Right lobe of liver (tissue), 4 donors: ENCODE results near the gene RDH5.

Source experiments
- POLR2A ChIP-seq: fragments of 450-650 bp; IDR thresholded peaks from one replicate; pipeline ENCODE4 v1.6.1; 2017; ENCODE audit warnings: antibody characterized with exemption, mild to moderate bottlenecking
- TF ChIP-seq, protein P1 (sequence below), 4 donors: fragments of 200-600 bp in 3 of 4; fragments of 450-650 bp in 1 of 4; IDR thresholded peaks; one replicate each; pipeline versions ENCODE4 v1.5.1 to v1.8.0; 2016 to 2022; ENCODE audit warnings: antibody characterized with exemption in 4 of 4, mild to moderate bottlenecking in 2 of 4
- donor health status: DM: no; HTN: no; CAD: no.
- donor health status: DM: no; HTN: no; CAD: no.
- donor health status: DM: no; HTN: yes; CAD: no.

- TF ChIP-seq, protein P1, sequence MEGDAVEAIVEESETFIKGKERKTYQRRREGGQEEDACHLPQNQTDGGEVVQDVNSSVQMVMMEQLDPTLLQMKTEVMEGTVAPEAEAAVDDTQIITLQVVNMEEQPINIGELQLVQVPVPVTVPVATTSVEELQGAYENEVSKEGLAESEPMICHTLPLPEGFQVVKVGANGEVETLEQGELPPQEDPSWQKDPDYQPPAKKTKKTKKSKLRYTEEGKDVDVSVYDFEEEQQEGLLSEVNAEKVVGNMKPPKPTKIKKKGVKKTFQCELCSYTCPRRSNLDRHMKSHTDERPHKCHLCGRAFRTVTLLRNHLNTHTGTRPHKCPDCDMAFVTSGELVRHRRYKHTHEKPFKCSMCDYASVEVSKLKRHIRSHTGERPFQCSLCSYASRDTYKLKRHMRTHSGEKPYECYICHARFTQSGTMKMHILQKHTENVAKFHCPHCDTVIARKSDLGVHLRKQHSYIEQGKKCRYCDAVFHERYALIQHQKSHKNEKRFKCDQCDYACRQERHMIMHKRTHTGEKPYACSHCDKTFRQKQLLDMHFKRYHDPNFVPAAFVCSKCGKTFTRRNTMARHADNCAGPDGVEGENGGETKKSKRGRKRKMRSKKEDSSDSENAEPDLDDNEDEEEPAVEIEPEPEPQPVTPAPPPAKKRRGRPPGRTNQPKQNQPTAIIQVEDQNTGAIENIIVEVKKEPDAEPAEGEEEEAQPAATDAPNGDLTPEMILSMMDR (IDR thresholded peaks at IDR 0.05), result no peak
- no peak for TF ChIP-seq POLR2A
Measured at GRCh38 chr12:55722948-55723347, 2.8 kb downstream of the RDH5 start.
